Activated CD4-positive, alpha-beta T cell treated with anti-CD3 and anti-CD28 coated beads, Interleukin-2, Interleukin-4, amounts not matched to agents 100 ng/mL and 50 ng/mL, durations not matched to agents 16 hours and 8 hours (primary cell): ENCODE data around the gene KAZALD1.

Source experiments
- DNase-seq: peaks from one replicate; pipeline ENCODE4 v3.0.0-alpha.2; 2020; ENCODE audit warnings: low spot score

The KAZALD1 gene

GRCh38 chr10:101047961-101048892, 13.6 kb upstream of the KAZALD1 start:
- no peak for DNase-seq

GRCh38 chr10:101050208-101051069, 11.3 kb upstream of the KAZALD1 start:
- peak; percentile 78 for DNase-seq

- DNase-seq, result no peak
These were observed 9.5 kb upstream of the KAZALD1 start for GRCh38 chr10:101052285-101052684.

- no peak for DNase-seq
These were observed 8.3 kb upstream of the KAZALD1 start for GRCh38 chr10:101053516-101053915.

- no peak for DNase-seq
These were observed 7.4 kb upstream of the KAZALD1 start for GRCh38 chr10:101054351-101054750.

- no peak for DNase-seq
These were observed 6.9 kb upstream of the KAZALD1 start for GRCh38 chr10:101054876-101055275.

- no peak for DNase-seq
These were observed 6.4 kb upstream of the KAZALD1 start for GRCh38 chr10:101055411-101055810.

- no peak for DNase-seq
These were observed 5.2 kb upstream of the KAZALD1 start for GRCh38 chr10:101056365-101057151.

GRCh38 chr10:101060036-101060950, 1.5 kb upstream of the KAZALD1 start:
- peak; percentile 93 for DNase-seq

GRCh38 chr10:101060951-101061623, 702 bp upstream of the KAZALD1 start:
- peak; percentile 92 for DNase-seq

- peak; percentile 58 for DNase-seq
These were observed 652 bp downstream of the KAZALD1 start for GRCh38 chr10:101062232-101063049.

- no peak for DNase-seq
These were observed 1.3 kb downstream of the KAZALD1 start for GRCh38 chr10:101063050-101063525.

- DNase-seq, result no peak
These were observed 2.0 kb downstream of the KAZALD1 start for GRCh38 chr10:101063548-101064414.

- no peak for DNase-seq
These were observed 2.7 kb downstream of the KAZALD1 start for GRCh38 chr10:101064415-101065030.

GRCh38 chr10:101065481-101066145, 3.8 kb downstream of the KAZALD1 start:
- no peak for DNase-seq

- DNase-seq, result peak; percentile 40
These were observed 4.5 kb downstream of the KAZALD1 start for GRCh38 chr10:101066146-101066895.
